ENCODE results near the gene ALS2CL. TPM values are rescaled to one million over a fixed set of nuclear protein-coding genes. Genes with fewer than 3 reads are reported as not detected.

ALS2CL gene
- polyA plus RNA-seq, 2 of the 4 experiments (the other 2 are of a cell fraction), result 2.3 to 4.0 TPM

DNA sequence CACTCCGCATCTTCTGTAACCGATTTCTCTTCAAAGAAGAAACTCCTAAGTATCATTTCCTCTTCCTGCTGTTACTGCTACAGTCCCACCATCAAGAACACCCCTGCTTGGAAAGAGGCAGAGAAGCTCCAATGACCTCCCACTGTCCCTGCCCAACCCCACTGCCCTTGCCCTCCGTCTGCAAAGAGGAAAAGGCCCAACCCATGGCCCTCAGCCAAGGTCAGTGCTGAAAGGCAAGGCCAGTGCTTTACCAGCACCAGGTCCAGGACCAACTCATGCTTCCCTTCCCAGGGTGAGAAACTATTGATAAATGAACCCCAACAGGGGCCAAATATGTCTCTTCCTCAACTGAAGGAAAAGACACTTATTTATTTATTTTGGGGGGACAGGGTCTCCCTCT lies 58.6 kb downstream of the ALS2CL start (continued):
- no peak for TF ChIP-seq CBX2 (IDR thresholded peaks at IDR 0.05; ENCODE audit: borderline replicate concordance, low read depth)
- no peak for TF ChIP-seq ZSCAN20 (CRISPR knock-in tag; IDR thresholded peaks at IDR 0.05)
- no peak for TF ChIP-seq EP300 (IDR thresholded peaks at IDR 0.05)
- no peak for TF ChIP-seq CHD4 (IDR thresholded peaks at IDR 0.05; ENCODE audit: borderline replicate concordance)
- TF ChIP-seq TP53 (CRISPR knock-in tag; IDR thresholded peaks at IDR 0.05), result no peak
- TF ChIP-seq CHD2 (IDR thresholded peaks at IDR 0.05; ENCODE audit: low read length, partially characterized antibody), result no peak

DNA sequence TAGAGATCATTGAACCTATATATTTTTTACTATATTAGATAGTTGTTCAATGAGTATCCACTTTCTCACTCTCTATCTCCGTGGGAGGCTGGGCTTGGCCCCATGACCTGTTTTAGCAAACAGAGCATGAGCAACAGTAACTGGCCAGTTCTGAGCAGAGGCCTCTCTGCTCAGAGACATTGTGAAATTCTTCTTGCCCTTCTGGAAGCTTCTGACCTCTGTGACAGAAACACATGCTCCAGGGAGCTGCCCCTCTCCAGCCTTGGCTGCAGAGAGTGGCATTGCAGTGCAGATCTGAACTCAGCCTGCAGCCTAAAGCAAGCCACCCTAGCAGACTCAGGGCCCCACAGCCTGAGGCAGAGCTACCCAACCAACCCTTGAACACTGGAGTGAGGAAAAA lies 60.7 kb downstream of the ALS2CL start:
- Histone ChIP-seq H3K9me3 (no peaks in the 10 kb centered on the region), H3K27ac (no peak overlapping the region), H3K4me3 (no peak overlapping the region), H3K4me2 (no peak overlapping the region), H3K4me1 (0 out of 3 replicates have a peak, but pooled peaks cover 3% of the 10 kb centered on the region)
- 19% methylated on average over 1 of the region's 1 CpG for WGBS (ENCODE audit: missing lambda C conversion rate)
- CTCF ChIA-PET, result interaction anchor here (0.6 to 9.1 kb wide), 2 partner anchors 38 to 145 kb away, joined by 4 to 90 read pairs; no protein-coding TSS in a partner anchor
- FAIRE-seq, result no peak
- no peak for DNase-seq (ENCODE audit: low read depth in 1 of 2, low spot score in 1 of 2)
- ATAC-seq, result no peak
- POLR2A ChIA-PET, result no interaction called here
- TF ChIP-seq, protein P1, sequence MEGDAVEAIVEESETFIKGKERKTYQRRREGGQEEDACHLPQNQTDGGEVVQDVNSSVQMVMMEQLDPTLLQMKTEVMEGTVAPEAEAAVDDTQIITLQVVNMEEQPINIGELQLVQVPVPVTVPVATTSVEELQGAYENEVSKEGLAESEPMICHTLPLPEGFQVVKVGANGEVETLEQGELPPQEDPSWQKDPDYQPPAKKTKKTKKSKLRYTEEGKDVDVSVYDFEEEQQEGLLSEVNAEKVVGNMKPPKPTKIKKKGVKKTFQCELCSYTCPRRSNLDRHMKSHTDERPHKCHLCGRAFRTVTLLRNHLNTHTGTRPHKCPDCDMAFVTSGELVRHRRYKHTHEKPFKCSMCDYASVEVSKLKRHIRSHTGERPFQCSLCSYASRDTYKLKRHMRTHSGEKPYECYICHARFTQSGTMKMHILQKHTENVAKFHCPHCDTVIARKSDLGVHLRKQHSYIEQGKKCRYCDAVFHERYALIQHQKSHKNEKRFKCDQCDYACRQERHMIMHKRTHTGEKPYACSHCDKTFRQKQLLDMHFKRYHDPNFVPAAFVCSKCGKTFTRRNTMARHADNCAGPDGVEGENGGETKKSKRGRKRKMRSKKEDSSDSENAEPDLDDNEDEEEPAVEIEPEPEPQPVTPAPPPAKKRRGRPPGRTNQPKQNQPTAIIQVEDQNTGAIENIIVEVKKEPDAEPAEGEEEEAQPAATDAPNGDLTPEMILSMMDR (IDR thresholded peaks at IDR 0.05), result no peak
- TF ChIP-seq, protein P2, sequence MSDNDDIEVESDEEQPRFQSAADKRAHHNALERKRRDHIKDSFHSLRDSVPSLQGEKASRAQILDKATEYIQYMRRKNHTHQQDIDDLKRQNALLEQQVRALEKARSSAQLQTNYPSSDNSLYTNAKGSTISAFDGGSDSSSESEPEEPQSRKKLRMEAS (IDR thresholded peaks at IDR 0.05), result no peak
- TF ChIP-seq KDM5A (IDR thresholded peaks at IDR 0.05) (no peak), PHF8 (IDR thresholded peaks at IDR 0.05; ENCODE audit: borderline replicate concordance, low read depth) (no peak), CHD2 (IDR thresholded peaks at IDR 0.05; ENCODE audit: low read length, partially characterized antibody) (no peak), FOSL2 (IDR thresholded peaks at IDR 0.05) (no peak), FOSL2 (CRISPR knock-in tag; IDR thresholded peaks at IDR 0.05) (no peak), NPAS2 (CRISPR knock-in tag; IDR thresholded peaks at IDR 0.05; ENCODE audit: borderline replicate concordance) (no peak), HOXA7 (CRISPR knock-in tag; IDR thresholded peaks at IDR 0.05) (no peak), TP53 (CRISPR knock-in tag; IDR thresholded peaks at IDR 0.05) (no peak)
- TF ChIP-seq, protein P3, sequence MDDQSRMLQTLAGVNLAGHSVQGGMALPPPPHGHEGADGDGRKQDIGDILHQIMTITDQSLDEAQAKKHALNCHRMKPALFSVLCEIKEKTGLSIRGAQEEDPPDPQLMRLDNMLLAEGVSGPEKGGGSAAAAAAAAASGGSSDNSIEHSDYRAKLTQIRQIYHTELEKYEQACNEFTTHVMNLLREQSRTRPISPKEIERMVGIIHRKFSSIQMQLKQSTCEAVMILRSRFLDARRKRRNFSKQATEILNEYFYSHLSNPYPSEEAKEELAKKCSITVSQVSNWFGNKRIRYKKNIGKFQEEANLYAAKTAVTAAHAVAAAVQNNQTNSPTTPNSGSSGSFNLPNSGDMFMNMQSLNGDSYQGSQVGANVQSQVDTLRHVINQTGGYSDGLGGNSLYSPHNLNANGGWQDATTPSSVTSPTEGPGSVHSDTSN (IDR thresholded peaks at IDR 0.05), result no peak
- TF ChIP-seq, protein P4, sequence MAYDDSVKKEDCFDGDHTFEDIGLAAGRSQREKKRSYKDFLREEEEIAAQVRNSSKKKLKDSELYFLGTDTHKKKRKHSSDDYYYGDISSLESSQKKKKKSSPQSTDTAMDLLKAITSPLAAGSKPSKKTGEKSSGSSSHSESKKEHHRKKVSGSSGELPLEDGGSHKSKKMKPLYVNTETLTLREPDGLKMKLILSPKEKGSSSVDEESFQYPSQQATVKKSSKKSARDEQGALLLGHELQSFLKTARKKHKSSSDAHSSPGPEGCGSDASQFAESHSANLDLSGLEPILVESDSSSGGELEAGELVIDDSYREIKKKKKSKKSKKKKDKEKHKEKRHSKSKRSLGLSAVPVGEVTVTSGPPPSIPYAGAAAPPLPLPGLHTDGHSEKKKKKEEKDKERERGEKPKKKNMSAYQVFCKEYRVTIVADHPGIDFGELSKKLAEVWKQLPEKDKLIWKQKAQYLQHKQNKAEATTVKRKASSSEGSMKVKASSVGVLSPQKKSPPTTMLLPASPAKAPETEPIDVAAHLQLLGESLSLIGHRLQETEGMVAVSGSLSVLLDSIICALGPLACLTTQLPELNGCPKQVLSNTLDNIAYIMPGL (CRISPR knock-in tag; IDR thresholded peaks at IDR 0.05; ENCODE audit: borderline replicate concordance), result no peak
- TF ChIP-seq, protein P5, sequence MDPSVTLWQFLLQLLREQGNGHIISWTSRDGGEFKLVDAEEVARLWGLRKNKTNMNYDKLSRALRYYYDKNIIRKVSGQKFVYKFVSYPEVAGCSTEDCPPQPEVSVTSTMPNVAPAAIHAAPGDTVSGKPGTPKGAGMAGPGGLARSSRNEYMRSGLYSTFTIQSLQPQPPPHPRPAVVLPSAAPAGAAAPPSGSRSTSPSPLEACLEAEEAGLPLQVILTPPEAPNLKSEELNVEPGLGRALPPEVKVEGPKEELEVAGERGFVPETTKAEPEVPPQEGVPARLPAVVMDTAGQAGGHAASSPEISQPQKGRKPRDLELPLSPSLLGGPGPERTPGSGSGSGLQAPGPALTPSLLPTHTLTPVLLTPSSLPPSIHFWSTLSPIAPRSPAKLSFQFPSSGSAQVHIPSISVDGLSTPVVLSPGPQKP (IDR thresholded peaks at IDR 0.05; ENCODE audit: low read depth, low read length), result no peak
